Measurements from ENCODE around the gene MATCAP1.

Gene MATCAP1

GRCh38 chr16:67208154-67208896, 24.6 kb upstream of the MATCAP1 start:
- no peak for DNase-seq (ENCODE audit: low read depth)

GRCh38 chr16:67207249-67208091, 23.7 kb upstream of the MATCAP1 start:
- DNase-seq (ENCODE audit: low read depth): no peak

- no peak for DNase-seq (ENCODE audit: low read depth)
These were observed 23.1 kb upstream of the MATCAP1 start for GRCh38 chr16:67206838-67207248.

GRCh38 chr16:67206129-67206837, 22.5 kb upstream of the MATCAP1 start:
- no peak for DNase-seq (ENCODE audit: low read depth)

DNA sequence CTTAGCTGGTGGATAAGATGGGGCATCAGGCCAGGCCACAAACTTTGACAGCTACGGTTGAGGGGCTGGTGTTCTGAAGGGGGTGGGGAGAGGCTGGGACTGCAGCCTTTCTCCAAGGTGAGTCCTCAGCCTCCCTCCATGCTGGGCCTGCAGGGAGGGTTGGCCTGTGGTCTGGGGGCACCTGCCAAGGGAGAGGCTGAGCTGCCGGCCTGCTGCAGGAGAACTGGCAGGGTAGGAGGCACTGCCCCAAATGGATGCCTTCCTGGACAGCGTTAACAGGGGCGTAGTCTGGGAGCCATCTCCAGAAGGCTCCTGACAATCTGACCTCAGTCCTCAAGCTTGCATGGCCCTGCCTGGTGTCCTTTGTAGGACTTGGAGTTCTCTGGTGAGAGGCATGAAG, 20.3 kb upstream of the MATCAP1 start:
- DNase-seq (ENCODE audit: low read depth): no peak

GRCh38 chr16:67202956-67203493, 19.3 kb upstream of the MATCAP1 start:
- DNase-seq (ENCODE audit: low read depth): no peak

DNA sequence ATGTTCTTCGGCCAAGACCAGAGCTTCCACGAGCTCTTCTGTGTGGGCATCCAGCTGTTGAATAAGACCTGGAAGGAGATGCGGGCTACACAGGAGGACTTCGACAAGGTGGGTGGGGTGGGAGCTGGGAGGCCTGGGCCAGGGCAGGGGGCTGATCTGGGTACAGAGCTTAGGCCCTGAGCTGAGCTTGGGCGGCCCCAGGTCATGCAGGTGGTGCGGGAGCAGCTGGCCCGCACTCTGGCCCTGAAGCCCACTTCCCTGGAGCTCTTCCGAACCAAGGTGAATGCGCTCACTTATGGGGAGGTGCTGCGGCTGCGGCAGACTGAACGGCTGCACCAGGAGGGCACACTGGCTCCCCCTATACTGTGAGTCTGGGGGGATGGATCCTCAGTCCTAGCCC, 18.7 kb upstream of the MATCAP1 start:
- no peak for DNase-seq (ENCODE audit: low read depth)

DNA sequence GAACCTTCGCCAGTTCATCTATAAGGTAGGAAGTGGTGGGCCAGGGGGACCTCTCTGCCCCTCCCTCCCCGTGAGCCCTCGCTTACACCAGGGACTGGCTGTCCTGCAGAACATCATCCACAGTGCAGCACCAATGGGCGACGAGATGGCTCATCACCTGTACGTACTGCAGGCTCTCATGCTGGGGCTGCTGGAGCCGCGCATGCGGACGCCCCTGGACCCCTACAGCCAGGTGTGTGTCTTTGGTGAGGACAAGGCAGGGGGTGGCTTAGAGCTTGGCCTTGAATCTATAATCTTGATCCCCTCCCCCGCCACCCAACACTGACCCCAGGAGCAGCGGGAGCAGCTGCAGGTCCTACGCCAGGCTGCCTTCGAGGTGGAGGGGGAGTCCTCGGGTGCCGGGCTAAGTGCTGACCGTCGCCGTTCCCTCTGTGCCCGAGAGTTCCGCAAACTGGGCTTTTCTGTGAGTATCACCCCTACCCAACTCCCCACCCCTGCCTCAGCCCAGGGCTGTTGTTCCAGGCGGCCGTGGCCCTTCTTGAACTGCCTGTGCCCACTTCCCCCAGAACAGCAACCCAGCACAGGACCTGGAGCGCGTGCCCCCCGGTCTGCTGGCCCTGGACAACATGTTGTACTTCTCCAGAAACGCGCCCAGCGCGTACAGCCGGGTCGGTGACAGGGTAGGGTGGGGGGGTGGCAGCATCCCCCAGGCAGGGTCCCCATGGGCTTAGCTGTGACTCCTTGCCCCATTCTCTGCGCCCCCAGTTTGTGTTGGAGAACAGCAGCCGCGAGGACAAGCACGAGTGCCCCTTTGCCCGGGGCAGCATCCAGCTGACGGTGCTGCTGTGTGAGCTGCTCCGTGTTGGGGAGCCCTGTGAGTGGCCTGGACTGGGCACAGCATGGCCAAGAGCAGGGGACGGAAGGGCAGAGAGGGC, 17.9 kb upstream of the MATCAP1 start:
- DNase-seq (ENCODE audit: low read depth): no peak

GRCh38 chr16:67200491-67200890, 16.7 kb upstream of the MATCAP1 start:
- no peak for DNase-seq (ENCODE audit: low read depth)

- no peak for DNase-seq (ENCODE audit: low read depth)
These were observed 16.0 kb upstream of the MATCAP1 start for GRCh38 chr16:67199808-67200198.

DNA sequence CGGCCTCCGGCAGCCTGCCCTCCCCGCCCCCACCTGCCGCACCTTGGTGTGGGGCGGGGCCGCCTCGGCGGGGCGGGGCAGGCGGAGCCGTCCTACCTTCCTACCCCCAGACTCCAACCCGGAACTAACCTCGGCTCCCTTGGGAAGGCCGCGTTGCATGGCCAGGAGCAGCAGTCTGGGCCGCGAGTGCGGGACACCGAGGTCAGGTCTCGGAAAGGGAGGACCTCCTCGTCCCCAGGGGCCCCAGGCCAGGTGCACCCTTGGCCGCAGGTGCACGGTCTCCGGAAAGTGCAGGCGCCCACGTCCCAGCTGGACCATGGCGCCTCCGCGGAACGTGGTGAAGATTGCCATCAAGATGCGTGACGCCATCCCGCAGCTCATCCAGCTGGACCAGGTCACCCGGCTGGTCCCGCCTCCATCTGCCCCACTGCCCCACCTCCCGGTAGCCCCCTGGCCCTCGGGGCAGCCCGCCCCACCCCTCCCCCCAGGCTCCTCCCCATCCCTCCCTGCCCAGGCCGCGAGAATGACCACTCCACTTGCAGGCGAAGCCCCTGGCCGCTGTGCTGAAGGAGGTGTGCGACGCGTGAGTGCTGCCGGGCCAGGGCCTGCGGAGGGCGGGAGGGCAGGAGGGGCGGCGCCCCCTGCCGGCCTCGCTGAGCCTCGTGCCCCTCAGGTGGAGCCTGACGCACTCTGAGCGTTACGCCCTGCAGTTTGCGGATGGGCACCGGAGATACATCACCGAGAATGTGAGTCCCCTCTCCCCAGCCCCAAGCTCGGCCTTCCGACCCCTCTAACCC, 15.4 kb upstream of the MATCAP1 start, which contains the start of gene ELMO3:
Gene ELMO3, plus strand, starts transcription at position 121 of the 797 bp plus-strand sequence. Its CDS starts 196 bp downstream, at position 317.
- no peak for DNase-seq (ENCODE audit: low read depth)

DNA sequence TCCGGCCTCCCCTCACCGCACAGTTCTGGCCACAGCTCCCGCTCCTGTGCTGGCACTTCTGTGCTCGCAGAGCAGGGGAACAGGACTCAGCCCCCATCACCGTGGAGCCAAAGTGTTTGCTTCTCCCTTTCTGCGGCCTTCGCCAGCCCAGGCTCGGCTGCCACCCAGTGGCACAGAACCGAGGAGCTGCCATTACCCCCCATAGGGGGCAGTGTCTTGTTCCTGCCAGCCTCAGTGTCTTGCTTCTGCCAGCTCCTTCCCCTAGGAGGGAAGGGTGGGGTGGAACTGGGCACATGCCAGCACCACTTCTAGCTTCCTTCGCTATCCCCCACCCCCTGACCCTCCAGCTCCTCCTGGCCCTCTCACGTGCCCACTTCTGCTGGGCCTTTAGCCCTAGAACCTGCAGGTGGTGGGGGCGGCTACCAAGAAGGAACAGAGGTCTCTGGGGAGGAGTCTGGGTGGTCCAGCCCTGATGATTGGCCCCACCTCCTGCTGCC, 14.5 kb upstream of the MATCAP1 start:
- DNase-seq (ENCODE audit: low read depth): no peak

- no peak for DNase-seq (ENCODE audit: low read depth)
These were observed 13.9 kb upstream of the MATCAP1 start for GRCh38 chr16:67197704-67198103.

GRCh38 chr16:67196881-67197280, 13.1 kb upstream of the MATCAP1 start:
- DNase-seq (ENCODE audit: low read depth): no peak

DNA sequence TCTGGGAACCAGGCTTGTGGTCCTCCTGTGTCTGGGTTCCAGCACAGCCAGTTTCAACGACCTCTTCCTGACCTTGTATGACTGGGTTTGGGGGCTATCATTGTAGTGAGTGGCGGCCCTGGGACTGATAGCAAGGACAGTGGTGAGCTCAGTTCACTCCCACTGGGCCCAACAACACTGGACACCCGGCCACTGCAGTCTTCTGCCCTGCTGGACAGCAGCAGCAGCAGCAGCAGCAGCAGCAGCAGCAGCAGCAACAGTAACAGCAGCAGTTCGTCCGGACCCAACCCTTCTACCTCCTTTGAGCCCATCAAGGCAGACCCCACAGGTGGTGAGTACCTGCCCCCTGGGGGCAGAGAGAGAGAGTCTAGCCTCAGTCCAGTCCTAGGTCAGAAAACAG, 11.9 kb upstream of the MATCAP1 start:
- DNase-seq (ENCODE audit: low read depth): no peak

- DNase-seq (ENCODE audit: low read depth): no peak
These were observed 10.5 kb upstream of the MATCAP1 start for GRCh38 chr16:67194260-67194659.

GRCh38 chr16:67193536-67193935, 9.8 kb upstream of the MATCAP1 start:
- DNase-seq (ENCODE audit: low read depth): no peak

DNA sequence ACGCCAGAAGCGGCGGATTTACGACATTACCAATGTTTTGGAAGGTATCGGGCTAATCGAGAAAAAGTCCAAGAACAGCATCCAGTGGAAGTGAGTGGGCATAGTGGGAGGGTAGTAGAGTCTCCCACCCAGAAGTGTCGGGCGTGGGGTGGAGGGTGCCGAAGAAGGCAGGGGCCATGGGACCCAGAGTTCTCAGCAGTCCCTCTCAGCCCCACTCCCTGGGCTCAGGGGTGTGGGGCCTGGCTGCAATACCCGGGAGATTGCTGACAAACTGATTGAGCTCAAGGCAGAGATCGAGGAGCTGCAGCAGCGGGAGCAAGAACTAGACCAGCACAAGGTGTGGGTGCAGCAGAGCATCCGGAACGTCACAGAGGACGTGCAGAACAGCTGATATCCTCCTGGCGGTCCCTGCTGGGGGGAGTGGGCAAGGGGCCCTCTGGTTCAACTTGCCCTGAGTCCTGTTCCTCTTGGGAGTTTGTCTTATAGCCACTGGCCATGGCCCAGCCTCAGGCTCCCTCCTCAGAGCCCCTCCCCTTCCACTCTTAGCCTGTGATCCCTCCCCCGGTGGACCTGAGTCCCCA, 9.1 kb upstream of the MATCAP1 start:
- DNase-seq (ENCODE audit: low read depth): no peak

DNA sequence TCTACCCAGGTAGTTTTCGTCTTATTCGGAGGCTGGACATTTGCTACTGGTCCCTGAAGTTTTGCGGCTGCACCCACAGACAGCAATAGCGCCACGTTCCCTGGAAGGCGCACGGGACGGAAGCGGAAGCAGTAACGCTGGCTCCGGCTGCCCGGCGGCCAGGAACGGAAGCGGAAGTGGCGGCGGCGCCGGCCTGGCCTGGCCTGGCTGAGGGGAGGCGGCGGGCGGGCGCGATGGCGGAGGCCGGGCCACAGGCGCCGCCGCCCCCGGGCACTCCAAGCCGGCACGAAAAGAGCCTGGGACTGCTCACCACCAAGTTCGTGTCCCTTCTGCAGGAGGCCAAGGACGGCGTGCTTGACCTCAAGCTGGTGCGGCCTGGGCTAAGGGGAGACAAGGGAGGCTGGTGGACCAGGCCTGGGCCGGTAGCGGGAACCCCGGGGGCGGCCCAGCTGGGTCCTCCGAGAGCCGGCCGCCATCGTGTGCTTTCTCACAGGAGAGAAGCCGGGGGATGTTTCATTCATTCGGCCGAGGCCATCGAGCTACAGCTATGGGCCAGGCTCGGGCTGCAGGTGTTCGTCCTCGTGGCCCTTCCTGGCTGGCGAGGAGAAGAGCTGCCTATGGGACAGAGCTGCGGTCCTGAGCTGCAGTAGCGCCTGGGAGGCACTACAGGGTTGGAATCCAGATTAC, 8.4 kb upstream of the MATCAP1 start, which contains the start of gene E2F4:
Gene E2F4, plus strand, starts transcription at position 161 of the 687 bp plus-strand sequence. Its CDS starts 73 bp downstream, at position 234.
- DNase-seq (ENCODE audit: low read depth): peak; percentile 67
